ENCODE measurements around the gene PLOD1. TPM values are rescaled to one million over a fixed set of nuclear protein-coding genes. Genes with fewer than 3 reads are reported as not detected.
"Not testable (repeated sequence)": the region's sequence is repeated elsewhere in the genome, so short reads cannot be mapped to it uniquely, and the experiment has no call there.

The PLOD1 gene
- total RNA-seq, 4 donors from 2014 or later = 28.8 to 56.3 (median 41.2) TPM

GRCh38 chr1:12005488-12006166 is 71.1 kb downstream of the PLOD1 start:
- WGBS, 2 donors (ENCODE audit: low coverage in 1 of 2) = 89% methylated on average over 9 of the region's 9 CpGs; no CpG with 5 or more reads in 1 of the 2 donors
- H3K4me1 ChIP-seq = no peaks in the 10 kb centered on the region
- in situ Hi-C loops (cut with MboI; ENCODE audit: low pct_ligation_motif_present in 1 of 4, low pct_unique_long_range_greater_than_20kb in 1 of 4, low sequenced_read_pairs in 3 of 4) (no loop called here), intact Hi-C loops (cut with DNase I; ENCODE audit: low total_unique reads) (no loop called here)
- no peak for DNase-seq
- H3K27ac ChIP-seq = no peak overlapping the region
- H3K36me3 ChIP-seq = peaks cover 0 to 83% (median 39%) of the 10 kb centered on the region in 4 donors
- H3K4me3 ChIP-seq = no peak overlapping the region
- TF ChIP-seq EP300 (IDR thresholded peaks at IDR 0.05; ENCODE audit: low read depth) (no peak), POLR2A (IDR thresholded peaks at IDR 0.05) (no peak), POLR2AphosphoS5 (IDR thresholded peaks at IDR 0.05) (no peak)
- TF ChIP-seq, protein P1, sequence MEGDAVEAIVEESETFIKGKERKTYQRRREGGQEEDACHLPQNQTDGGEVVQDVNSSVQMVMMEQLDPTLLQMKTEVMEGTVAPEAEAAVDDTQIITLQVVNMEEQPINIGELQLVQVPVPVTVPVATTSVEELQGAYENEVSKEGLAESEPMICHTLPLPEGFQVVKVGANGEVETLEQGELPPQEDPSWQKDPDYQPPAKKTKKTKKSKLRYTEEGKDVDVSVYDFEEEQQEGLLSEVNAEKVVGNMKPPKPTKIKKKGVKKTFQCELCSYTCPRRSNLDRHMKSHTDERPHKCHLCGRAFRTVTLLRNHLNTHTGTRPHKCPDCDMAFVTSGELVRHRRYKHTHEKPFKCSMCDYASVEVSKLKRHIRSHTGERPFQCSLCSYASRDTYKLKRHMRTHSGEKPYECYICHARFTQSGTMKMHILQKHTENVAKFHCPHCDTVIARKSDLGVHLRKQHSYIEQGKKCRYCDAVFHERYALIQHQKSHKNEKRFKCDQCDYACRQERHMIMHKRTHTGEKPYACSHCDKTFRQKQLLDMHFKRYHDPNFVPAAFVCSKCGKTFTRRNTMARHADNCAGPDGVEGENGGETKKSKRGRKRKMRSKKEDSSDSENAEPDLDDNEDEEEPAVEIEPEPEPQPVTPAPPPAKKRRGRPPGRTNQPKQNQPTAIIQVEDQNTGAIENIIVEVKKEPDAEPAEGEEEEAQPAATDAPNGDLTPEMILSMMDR (IDR thresholded peaks at IDR 0.05) = no peak
- no peaks in the 10 kb centered on the region for H3K27me3 ChIP-seq
- no peaks in the 10 kb centered on the region for H3K9me3 ChIP-seq

- DNase-seq = no peak
Observed at GRCh38 chr1:12006167-12006921, 71.8 kb downstream of the PLOD1 start.

DNA sequence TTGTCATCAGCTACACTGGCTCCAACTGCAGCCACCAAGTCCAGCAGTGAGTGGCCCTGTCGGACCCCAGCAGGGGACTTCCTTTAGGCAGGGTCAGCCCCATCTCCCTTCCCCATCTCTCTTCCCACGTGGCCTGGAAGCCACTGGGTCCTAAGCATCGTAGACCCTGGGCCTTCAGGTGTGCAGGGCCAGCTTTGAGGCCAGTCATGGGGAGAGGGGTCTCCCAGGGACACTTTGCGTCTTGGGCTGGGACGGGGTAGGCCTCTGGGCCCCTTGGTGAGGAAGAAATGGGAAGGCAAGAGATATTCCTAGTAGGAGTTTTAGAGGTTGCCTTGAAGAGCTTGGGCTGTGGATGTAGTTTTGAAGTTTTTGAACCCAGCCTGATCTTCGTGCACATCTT is 72.7 kb downstream of the PLOD1 start:
- no peaks in the 10 kb centered on the region for H3K9me3 ChIP-seq
- in situ Hi-C loops (cut with MboI; ENCODE audit: low pct_ligation_motif_present in 1 of 4, low pct_unique_long_range_greater_than_20kb in 1 of 4, low sequenced_read_pairs in 3 of 4) = no loop called here
- DNase-seq = no peak
- no peak overlapping the region for H3K4me3 ChIP-seq
- no peak overlapping the region for H3K27ac ChIP-seq
- H3K27me3 ChIP-seq = no peaks in the 10 kb centered on the region
- H3K36me3 ChIP-seq = peaks cover 0 to 83% (median 38%) of the 10 kb centered on the region in 4 donors
- intact Hi-C loops (cut with DNase I; ENCODE audit: low total_unique reads) = no loop called here
- WGBS, 2 donors (ENCODE audit: low coverage in 1 of 2) = 94 to 100% methylated on average over 3 to 6 of the region's 6 CpGs
- TF ChIP-seq POLR2AphosphoS5 (IDR thresholded peaks at IDR 0.05) = no peak
- no peak for TF ChIP-seq EP300 (IDR thresholded peaks at IDR 0.05; ENCODE audit: low read depth)
- TF ChIP-seq, protein P1 (IDR thresholded peaks at IDR 0.05) = no peak
- TF ChIP-seq POLR2A (IDR thresholded peaks at IDR 0.05) = no peak
- H3K4me1 ChIP-seq = no peaks in the 10 kb centered on the region

More at GRCh38 chr1:12006167-12006921, 71.8 kb downstream of the PLOD1 start:
- H3K27me3 ChIP-seq = no peaks in the 10 kb centered on the region
- no peaks in the 10 kb centered on the region for H3K4me1 ChIP-seq
- TF ChIP-seq, protein P1 (IDR thresholded peaks at IDR 0.05) = no peak
- TF ChIP-seq POLR2A (IDR thresholded peaks at IDR 0.05) (no peak), POLR2AphosphoS5 (IDR thresholded peaks at IDR 0.05) (no peak), EP300 (IDR thresholded peaks at IDR 0.05; ENCODE audit: low read depth) (no peak)
- in situ Hi-C loops (cut with MboI; ENCODE audit: low pct_ligation_motif_present in 1 of 4, low pct_unique_long_range_greater_than_20kb in 1 of 4, low sequenced_read_pairs in 3 of 4) (no loop called here), intact Hi-C loops (cut with DNase I; ENCODE audit: low total_unique reads) (no loop called here)
- WGBS, 2 donors (ENCODE audit: low coverage in 1 of 2) = 83 to 85% methylated on average over 3 to 17 of the region's 17 CpGs
- peaks cover 0 to 81% (median 40%) of the 10 kb centered on the region in 4 donors for H3K36me3 ChIP-seq
- H3K9me3 ChIP-seq = no peaks in the 10 kb centered on the region
- H3K27ac ChIP-seq = no peak overlapping the region
- H3K4me3 ChIP-seq = no peak overlapping the region

- intact Hi-C loops (cut with DNase I; ENCODE audit: low total_unique reads); H3K4me1 ChIP-seq; H3K27ac ChIP-seq; in situ Hi-C loops (cut with MboI; ENCODE audit: low pct_ligation_motif_present in 1 of 4, low pct_unique_long_range_greater_than_20kb in 1 of 4, low sequenced_read_pairs in 3 of 4); H3K27me3 ChIP-seq; H3K9me3 ChIP-seq; DNase-seq; H3K4me3 ChIP-seq: not testable (repeated sequence)
- 95% methylated on average over 23 of the region's 33 CpGs; no CpG with 5 or more reads in 1 of the 2 donors for WGBS, 2 donors (ENCODE audit: low coverage in 1 of 2)
- H3K36me3 ChIP-seq = peaks cover 0 to 74% (median 33%) of the 10 kb centered on the region in 4 donors
Observed at GRCh38 chr1:12008355-12008754, 73.8 kb downstream of the PLOD1 start.

All from transverse colon (tissue), 4 donors.